ENCODE measurements around the gene NUTF2.
"Not testable (repeated sequence)": the region's sequence is repeated elsewhere in the genome, so short reads cannot be mapped to it uniquely, and the experiment has no call there.

NUTF2 gene

GRCh38 chr16:67862623-67863583, 16.2 kb downstream of the NUTF2 start:
- Histone ChIP-seq H3K27me3 (ENCODE audit: control insufficient read depth, insufficient read depth, low read length, poor library complexity, severe bottlenecking) (no peaks in the 10 kb centered on the region), H3K36me3 (ENCODE audit: control insufficient read depth, insufficient read depth, low read length) (peaks cover 12% of the 10 kb centered on the region)
- 85 to 88% methylated on average over 11 of the region's 11 CpGs for WGBS, 2 experiments

GRCh38 chr16:67864044-67864443, 17.3 kb downstream of the NUTF2 start:
- H3K9me3 ChIP-seq (ENCODE audit: control insufficient read depth, low read length); H3K27ac ChIP-seq (ENCODE audit: insufficient read depth, low read depth, low read length, poor library complexity, severe bottlenecking); H3K4me1 ChIP-seq (ENCODE audit: control insufficient read depth, insufficient read depth, low read length); H3K4me3 ChIP-seq (ENCODE audit: insufficient read depth, low read depth, low read length); H3K27me3 ChIP-seq (ENCODE audit: control insufficient read depth, insufficient read depth, low read length, poor library complexity, severe bottlenecking): not testable (repeated sequence)
- H3K36me3 ChIP-seq (ENCODE audit: control insufficient read depth, insufficient read depth, low read length): peaks cover 21% of the 10 kb centered on the region
- WGBS, 2 experiments: 92 to 93% methylated on average over 6 of the region's 6 CpGs

More at GRCh38 chr16:67862623-67863583, 16.2 kb downstream of the NUTF2 start:
- no peak overlapping the region for H3K4me3 ChIP-seq (ENCODE audit: insufficient read depth, low read depth, low read length)
- no peaks in the 10 kb centered on the region for H3K4me1 ChIP-seq (ENCODE audit: control insufficient read depth, insufficient read depth, low read length)
- no peak overlapping the region for H3K27ac ChIP-seq (ENCODE audit: insufficient read depth, low read depth, low read length, poor library complexity, severe bottlenecking)
- H3K9me3 ChIP-seq (ENCODE audit: control insufficient read depth, low read length): no peaks in the 10 kb centered on the region

DNA sequence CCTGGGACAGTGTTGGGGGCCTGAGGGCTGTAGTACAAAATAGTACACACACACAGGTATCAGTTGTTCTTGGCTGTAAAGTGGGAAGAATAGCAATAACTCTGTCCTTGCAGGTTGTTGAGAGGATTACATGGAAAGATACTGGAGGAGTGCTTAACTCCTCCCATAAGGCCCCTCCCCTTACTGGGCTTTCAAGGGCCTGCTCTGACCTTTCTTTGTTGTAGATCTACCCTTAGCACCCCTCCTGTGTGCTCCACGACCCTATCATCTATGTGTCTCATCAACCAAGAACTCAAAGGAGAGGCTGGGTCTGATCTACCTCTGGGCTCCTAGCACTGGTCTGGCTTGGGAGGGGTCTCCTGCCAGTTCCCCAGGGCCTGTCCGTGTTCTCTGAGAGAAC, 17.9 kb downstream of the NUTF2 start:
- H3K36me3 ChIP-seq (ENCODE audit: control insufficient read depth, insufficient read depth, low read length): peaks cover 21% of the 10 kb centered on the region

GRCh38 chr16:67865318-67865717, 18.6 kb downstream of the NUTF2 start:
- WGBS, 2 experiments: 91 to 92% methylated on average over 2 of the region's 2 CpGs
- H3K4me1 ChIP-seq (ENCODE audit: control insufficient read depth, insufficient read depth, low read length): no peaks in the 10 kb centered on the region
- no peak overlapping the region for H3K27ac ChIP-seq (ENCODE audit: insufficient read depth, low read depth, low read length, poor library complexity, severe bottlenecking)
- no peak overlapping the region for H3K4me3 ChIP-seq (ENCODE audit: insufficient read depth, low read depth, low read length)
- H3K36me3 ChIP-seq (ENCODE audit: control insufficient read depth, insufficient read depth, low read length): peaks cover 21% of the 10 kb centered on the region
- no peaks in the 10 kb centered on the region for H3K27me3 ChIP-seq (ENCODE audit: control insufficient read depth, insufficient read depth, low read length, poor library complexity, severe bottlenecking)
- H3K9me3 ChIP-seq (ENCODE audit: control insufficient read depth, low read length): no peaks in the 10 kb centered on the region

More for the DNA sequence above, 17.9 kb downstream of the NUTF2 start:
- 73 to 86% methylated on average over 2 of the region's 2 CpGs for WGBS, 2 experiments
- H3K4me1 ChIP-seq (ENCODE audit: control insufficient read depth, insufficient read depth, low read length): no peaks in the 10 kb centered on the region
- H3K27ac ChIP-seq (ENCODE audit: insufficient read depth, low read depth, low read length, poor library complexity, severe bottlenecking): no peak overlapping the region
- no peaks in the 10 kb centered on the region for H3K27me3 ChIP-seq (ENCODE audit: control insufficient read depth, insufficient read depth, low read length, poor library complexity, severe bottlenecking)
- no peak overlapping the region for H3K4me3 ChIP-seq (ENCODE audit: insufficient read depth, low read depth, low read length)
- no peaks in the 10 kb centered on the region for H3K9me3 ChIP-seq (ENCODE audit: control insufficient read depth, low read length)

GRCh38 chr16:67868290-67868689, 21.6 kb downstream of the NUTF2 start:
- H3K27ac ChIP-seq (ENCODE audit: insufficient read depth, low read depth, low read length, poor library complexity, severe bottlenecking): no peak overlapping the region
- H3K36me3 ChIP-seq (ENCODE audit: control insufficient read depth, insufficient read depth, low read length): peaks cover 21% of the 10 kb centered on the region
- WGBS, 2 experiments: 97 to 98% methylated on average over 6 of the region's 6 CpGs
- no peaks in the 10 kb centered on the region for H3K4me1 ChIP-seq (ENCODE audit: control insufficient read depth, insufficient read depth, low read length)
- no peak overlapping the region for H3K4me3 ChIP-seq (ENCODE audit: insufficient read depth, low read depth, low read length)
- H3K27me3 ChIP-seq (ENCODE audit: control insufficient read depth, insufficient read depth, low read length, poor library complexity, severe bottlenecking): no peaks in the 10 kb centered on the region
- no peaks in the 10 kb centered on the region for H3K9me3 ChIP-seq (ENCODE audit: control insufficient read depth, low read length)

DNA sequence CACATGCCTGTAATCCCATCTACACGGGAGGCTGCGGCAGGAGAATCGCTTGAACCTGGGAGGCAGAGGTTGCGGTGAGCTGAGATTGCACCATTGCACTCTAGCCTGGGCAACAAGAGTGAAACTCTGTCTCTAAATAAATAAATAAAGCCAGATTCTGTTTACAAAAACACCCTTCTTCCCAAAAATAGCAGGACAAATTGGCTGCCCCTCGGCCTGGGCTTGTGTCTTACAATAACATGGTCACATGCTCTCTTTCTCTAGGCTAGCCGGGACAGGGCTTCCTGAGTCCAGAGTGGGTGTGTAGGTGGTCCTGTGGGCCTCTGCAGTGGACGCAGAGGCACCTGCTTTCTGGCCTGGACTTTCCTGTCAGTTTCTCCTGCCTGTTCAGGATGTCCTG, 22.9 kb downstream of the NUTF2 start:
- no peaks in the 10 kb centered on the region for H3K9me3 ChIP-seq (ENCODE audit: control insufficient read depth, low read length)
- peaks cover 21% of the 10 kb centered on the region for H3K36me3 ChIP-seq (ENCODE audit: control insufficient read depth, insufficient read depth, low read length)
- 92% methylated on average over 7 of the region's 7 CpGs for WGBS, 2 experiments
- no peak overlapping the region for H3K27ac ChIP-seq (ENCODE audit: insufficient read depth, low read depth, low read length, poor library complexity, severe bottlenecking)
- peaks cover 4% of the 10 kb centered on the region for H3K4me1 ChIP-seq (ENCODE audit: control insufficient read depth, insufficient read depth, low read length)
- H3K27me3 ChIP-seq (ENCODE audit: control insufficient read depth, insufficient read depth, low read length, poor library complexity, severe bottlenecking): no peaks in the 10 kb centered on the region
- no peak overlapping the region for H3K4me3 ChIP-seq (ENCODE audit: insufficient read depth, low read depth, low read length)

DNA sequence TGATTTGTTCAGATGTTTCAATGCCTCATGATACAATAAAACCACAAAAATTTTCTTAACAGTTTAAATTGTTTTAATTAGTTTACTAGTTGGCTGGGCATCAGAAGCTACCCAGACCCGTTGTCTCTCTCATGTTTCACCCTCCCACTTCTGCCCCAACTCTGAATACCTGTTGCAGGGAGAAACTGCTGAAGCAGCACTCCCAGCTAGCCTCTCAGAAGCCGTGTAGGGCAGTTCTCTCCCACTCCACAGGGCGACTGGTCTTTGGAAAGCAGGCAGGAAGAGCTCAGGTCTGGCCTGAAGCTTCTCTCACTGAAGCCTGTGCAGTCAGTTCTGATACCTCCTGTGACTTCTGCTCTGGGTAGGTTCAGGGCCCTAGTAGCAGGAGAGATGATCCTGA, 24.5 kb downstream of the NUTF2 start:
- WGBS, 2 experiments: 90 to 91% methylated on average over 3 of the region's 3 CpGs
- no peak overlapping the region for H3K27ac ChIP-seq (ENCODE audit: insufficient read depth, low read depth, low read length, poor library complexity, severe bottlenecking)

DNA sequence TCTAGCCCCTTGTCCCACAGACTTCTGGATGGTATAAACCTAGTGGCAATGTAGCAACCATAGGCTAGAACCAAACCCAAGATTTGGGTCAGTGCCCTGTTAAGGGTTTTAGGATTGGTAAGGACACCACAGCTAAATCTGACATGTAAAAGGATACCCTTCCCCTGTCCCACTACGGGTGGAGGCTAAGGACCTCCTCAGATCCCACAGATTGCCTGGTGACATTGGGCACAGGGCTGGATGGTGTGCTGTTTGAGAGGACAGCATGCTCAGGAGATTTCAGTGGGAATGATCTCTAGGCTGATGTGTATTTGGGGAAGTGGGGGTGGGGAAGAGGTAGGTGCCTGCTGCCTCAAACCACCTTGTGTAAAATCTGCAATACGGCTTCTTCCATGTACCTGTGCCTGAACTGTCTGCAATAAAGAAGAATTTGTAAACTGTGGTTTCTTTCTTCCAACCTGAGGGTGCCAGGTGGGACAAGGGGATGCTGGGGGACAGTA, 25.4 kb downstream of the NUTF2 start:
- Histone ChIP-seq H3K27me3 (ENCODE audit: control insufficient read depth, insufficient read depth, low read length, poor library complexity, severe bottlenecking) (no peaks in the 10 kb centered on the region), H3K4me1 (ENCODE audit: control insufficient read depth, insufficient read depth, low read length) (peaks cover 4% of the 10 kb centered on the region), H3K4me3 (ENCODE audit: insufficient read depth, low read depth, low read length) (no peak overlapping the region), H3K36me3 (ENCODE audit: control insufficient read depth, insufficient read depth, low read length) (peaks cover 15% of the 10 kb centered on the region), H3K9me3 (ENCODE audit: control insufficient read depth, low read length) (no peaks in the 10 kb centered on the region), H3K27ac (ENCODE audit: insufficient read depth, low read depth, low read length, poor library complexity, severe bottlenecking) (no peak overlapping the region)
- WGBS, 2 experiments: 90% methylated on average over 2 of the region's 2 CpGs

More for the DNA sequence above, 24.5 kb downstream of the NUTF2 start:
- Histone ChIP-seq H3K36me3 (ENCODE audit: control insufficient read depth, insufficient read depth, low read length) (peaks cover 21% of the 10 kb centered on the region), H3K4me1 (ENCODE audit: control insufficient read depth, insufficient read depth, low read length) (peaks cover 4% of the 10 kb centered on the region), H3K9me3 (ENCODE audit: control insufficient read depth, low read length) (no peaks in the 10 kb centered on the region), H3K4me3 (ENCODE audit: insufficient read depth, low read depth, low read length) (no peak overlapping the region), H3K27me3 (ENCODE audit: control insufficient read depth, insufficient read depth, low read length, poor library complexity, severe bottlenecking) (no peaks in the 10 kb centered on the region)

DNA sequence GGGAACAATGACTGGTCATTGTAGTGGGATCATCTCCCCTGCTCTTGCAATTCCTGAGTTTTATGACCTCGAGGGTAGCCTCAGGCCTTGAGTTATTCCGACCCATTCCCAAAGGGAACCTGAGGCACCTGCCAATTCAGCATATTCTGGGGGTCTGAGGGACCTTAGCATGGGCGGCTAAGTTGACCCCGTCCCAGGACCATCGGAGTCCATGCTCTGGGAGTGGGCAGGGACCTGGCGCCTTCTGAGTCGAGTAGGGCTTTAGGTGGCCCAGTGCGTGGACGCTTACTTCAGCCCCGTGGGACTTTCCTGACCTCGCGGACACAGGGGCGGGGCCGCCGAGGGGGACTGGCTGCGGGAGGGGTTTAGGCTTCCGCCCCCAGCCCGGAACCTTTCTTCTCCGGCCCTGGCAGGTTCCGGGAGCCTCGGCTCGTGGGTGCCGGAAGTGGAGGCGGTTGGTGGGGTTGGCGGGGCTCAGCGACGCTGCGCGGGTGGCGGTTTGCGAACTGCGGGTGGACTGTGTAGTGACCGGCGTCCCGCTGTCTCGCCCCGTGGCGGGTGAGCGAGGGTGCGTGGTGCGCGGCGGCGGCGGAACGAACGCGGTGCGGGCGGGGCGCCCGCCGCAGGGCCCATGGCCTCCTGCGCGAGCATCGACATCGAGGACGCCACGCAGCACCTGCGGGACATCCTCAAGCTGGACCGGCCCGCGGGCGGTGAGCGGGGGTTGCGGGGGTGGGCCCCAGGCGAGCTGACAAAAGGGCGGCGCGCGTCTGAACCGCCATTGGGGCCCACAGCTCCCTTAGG, 26.1 kb downstream of the NUTF2 start, which contains the start of gene EDC4:
Gene EDC4, plus strand, starts transcription at position 422 of the 804 bp plus-strand sequence. Its CDS starts 210 bp downstream, at position 632.
- Histone ChIP-seq H3K4me3 (ENCODE audit: insufficient read depth, low read depth, low read length) (peak within 1 kb of the TSS; percentile 85), H3K36me3 (ENCODE audit: control insufficient read depth, insufficient read depth, low read length) (peaks cover 15% of the 10 kb centered on the region)

More for the DNA sequence above, 26.1 kb downstream of the NUTF2 start, which contains the start of gene EDC4:
- Histone ChIP-seq H3K4me1 (ENCODE audit: control insufficient read depth, insufficient read depth, low read length) (peaks cover 4% of the 10 kb centered on the region), H3K9me3 (ENCODE audit: control insufficient read depth, low read length) (no peaks in the 10 kb centered on the region), H3K27me3 (ENCODE audit: control insufficient read depth, insufficient read depth, low read length, poor library complexity, severe bottlenecking) (no peaks in the 10 kb centered on the region), H3K27ac (ENCODE audit: insufficient read depth, low read depth, low read length, poor library complexity, severe bottlenecking) (peak within 1 kb of the TSS; percentile 17)
- WGBS, 2 experiments: 5% methylated on average over 72 of the region's 72 CpGs

Measured in ectodermal cell (in vitro differentiated cells).